Measurements from ENCODE around the gene RFX6. TPM values are rescaled to one million over a fixed set of nuclear protein-coding genes. Genes with fewer than 3 reads are reported as not detected.

The RFX6 gene
- total RNA-seq, 1 donor from 2014 or later, result not detected

GRCh38 chr6:116969211-116969863, 92.3 kb downstream of the RFX6 start:
- intact Hi-C loops (cut with micrococcal nuclease), result loop anchor here (1.0 to 10.0 kb wide), 2 partner anchors 190 to 755 kb away; no protein-coding TSS in a partner anchor

- intact Hi-C loops (cut with micrococcal nuclease), result loop anchor here (1.0 to 5.0 kb wide), 2 partner anchors 345 to 633 kb away; no protein-coding TSS in a partner anchor
These were observed 94.9 kb downstream of the RFX6 start for GRCh38 chr6:116971959-116972358.

- intact Hi-C loops (cut with micrococcal nuclease), result loop anchor here (5.0 kb wide), 1 partner anchor 343 kb away; no protein-coding TSS in a partner anchor
These were observed 96.9 kb downstream of the RFX6 start for GRCh38 chr6:116973976-116974375.

- intact Hi-C loops (cut with micrococcal nuclease), result loop anchor here (5.0 kb wide), 1 partner anchor 343 kb away; no protein-coding TSS in a partner anchor
These were observed 97.7 kb downstream of the RFX6 start for GRCh38 chr6:116974526-116975316.

- intact Hi-C loops (cut with micrococcal nuclease), result no loop called here
These were observed 98.6 kb downstream of the RFX6 start for GRCh38 chr6:116975600-116975999.

- intact Hi-C loops (cut with micrococcal nuclease), result no loop called here
These were observed 102.5 kb downstream of the RFX6 start for GRCh38 chr6:116979560-116979959.

Other genes with a start within 250 kb of the RFX6 start
- 15.7 and 18.8 TPM in 2 replicates for gene ZUP1, start 208.5 kb upstream of the RFX6 start, total RNA-seq
- gene KPNA5, start 196.0 kb upstream of the RFX6 start, total RNA-seq, result 9.2 and 9.8 TPM in 2 replicates
- not detected in 2 replicates for gene FAM162B, start 111.5 kb upstream of the RFX6 start, total RNA-seq
- not detected in 2 replicates for gene GPRC6A, start 48.2 kb upstream of the RFX6 start, total RNA-seq